ENCODE measurements around the gene AKAP13. TPM values are rescaled to one million over a fixed set of nuclear protein-coding genes. Genes with fewer than 3 reads are reported as not detected.

The AKAP13 gene
- polyA plus RNA-seq, 1 donor from 2014 or later, result 10.0 TPM

- H3K9me2 ChIP-seq (ENCODE audit: insufficient read depth, low read length), result no peaks in the 10 kb centered on the region
Observed at GRCh38 chr15:85745023-85745422, 364.6 kb downstream of the AKAP13 start.

DNA sequence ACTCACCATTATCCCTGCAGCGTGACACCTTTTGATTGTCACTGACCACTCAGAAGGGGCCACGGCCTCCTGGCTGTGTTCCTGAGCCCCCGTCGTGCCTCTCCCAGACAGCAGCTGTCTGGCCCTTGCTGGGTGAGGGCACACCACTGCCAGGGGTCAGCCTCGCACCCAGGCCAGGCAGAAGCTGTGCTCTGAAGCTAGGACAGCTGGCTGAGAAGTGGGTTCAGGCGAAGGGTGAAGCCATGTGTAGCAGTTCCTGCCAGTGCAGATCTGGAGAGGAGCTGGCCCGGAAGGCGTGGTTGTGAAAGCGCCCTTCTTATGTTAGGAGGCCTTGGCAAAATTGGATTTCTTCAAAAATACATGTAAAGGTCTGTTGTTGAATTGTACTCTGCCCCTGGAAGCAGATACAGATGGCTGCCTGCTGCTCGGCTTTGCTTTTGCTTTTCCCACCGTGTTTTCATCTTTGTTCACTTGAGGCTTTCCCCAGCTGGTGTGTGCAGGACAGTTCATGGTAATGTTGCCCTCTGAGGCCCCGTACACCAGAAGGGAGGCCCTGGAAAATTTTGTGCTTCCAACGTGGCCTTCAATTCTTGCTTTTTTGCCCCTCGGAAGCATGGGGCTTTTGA is 365.2 kb downstream of the AKAP13 start:
- H3K9ac ChIP-seq (ENCODE audit: low read length), result no peak overlapping the region
- no peaks in the 10 kb centered on the region for H3K9me3 ChIP-seq (ENCODE audit: low read length)
- H3K79me2 ChIP-seq (replicated peaks; ENCODE audit: insufficient read depth, low read length), result no peaks in the 10 kb centered on the region
- H3K9me2 ChIP-seq (ENCODE audit: insufficient read depth, low read length), result no peaks in the 10 kb centered on the region
- H3K27ac ChIP-seq (ENCODE audit: low read length), result no peak overlapping the region
- H3F3A ChIP-seq (ENCODE audit: insufficient read depth, low read length, poor library complexity, severe bottlenecking), result no peaks in the 10 kb centered on the region
- H4K20me1 ChIP-seq (ENCODE audit: insufficient read depth), result no peaks in the 10 kb centered on the region
- H3K4me2 ChIP-seq (ENCODE audit: low read length), result no peak overlapping the region
- H2AFZ ChIP-seq (ENCODE audit: low read depth, low read length), result no peak overlapping the region
- H3K36me3 ChIP-seq (ENCODE audit: insufficient read depth, low read length), result no peaks in the 10 kb centered on the region
- H3K4me3 ChIP-seq (ENCODE audit: low read length), result no peak overlapping the region
- no peaks in the 10 kb centered on the region for H3K27me3 ChIP-seq (ENCODE audit: insufficient read depth, low read depth, low read length)
- TF ChIP-seq SMC3 (conservative IDR thresholded peaks at IDR 0.05; ENCODE audit: poor library complexity) (no peak), EZH2 (IDR thresholded peaks at IDR 0.05; ENCODE audit: borderline replicate concordance, insufficient read depth, low read length, poor library complexity, severe bottlenecking) (no peak), TAF1 (IDR thresholded peaks at IDR 0.05; ENCODE audit: low read depth) (no peak), EP300 (conservative IDR thresholded peaks at IDR 0.05; ENCODE audit: poor library complexity, severe bottlenecking) (no peak), CTCF (IDR thresholded peaks at IDR 0.05; ENCODE audit: poor library complexity, severe bottlenecking) (no peak), MXI1 (conservative IDR thresholded peaks at IDR 0.05; ENCODE audit: poor library complexity, severe bottlenecking) (no peak), POLR2AphosphoS5 (IDR thresholded peaks at IDR 0.05) (no peak), RAD21 (conservative IDR thresholded peaks at IDR 0.05) (no peak)

More at GRCh38 chr15:85745023-85745422, 364.6 kb downstream of the AKAP13 start:
- Histone ChIP-seq H2AFZ (ENCODE audit: low read depth, low read length) (no peak overlapping the region), H3K36me3 (ENCODE audit: insufficient read depth, low read length) (no peaks in the 10 kb centered on the region), H3K27ac (ENCODE audit: low read length) (no peak overlapping the region), H3K4me3 (ENCODE audit: low read length) (no peak overlapping the region), H3K27me3 (ENCODE audit: insufficient read depth, low read depth, low read length) (no peaks in the 10 kb centered on the region), H3K9ac (ENCODE audit: low read length) (no peak overlapping the region), H3F3A (ENCODE audit: insufficient read depth, low read length, poor library complexity, severe bottlenecking) (no peaks in the 10 kb centered on the region), H3K9me3 (ENCODE audit: low read length) (no peaks in the 10 kb centered on the region), H3K79me2 (replicated peaks; ENCODE audit: insufficient read depth, low read length) (no peaks in the 10 kb centered on the region), H3K4me2 (ENCODE audit: low read length) (no peak overlapping the region), H4K20me1 (ENCODE audit: insufficient read depth) (no peaks in the 10 kb centered on the region)
- no peak for TF ChIP-seq SMC3 (conservative IDR thresholded peaks at IDR 0.05; ENCODE audit: poor library complexity)
- TF ChIP-seq RAD21 (conservative IDR thresholded peaks at IDR 0.05), result no peak
- TF ChIP-seq POLR2AphosphoS5 (IDR thresholded peaks at IDR 0.05), result no peak
- TF ChIP-seq EP300 (conservative IDR thresholded peaks at IDR 0.05; ENCODE audit: poor library complexity, severe bottlenecking), result no peak
- TF ChIP-seq, protein P1, sequence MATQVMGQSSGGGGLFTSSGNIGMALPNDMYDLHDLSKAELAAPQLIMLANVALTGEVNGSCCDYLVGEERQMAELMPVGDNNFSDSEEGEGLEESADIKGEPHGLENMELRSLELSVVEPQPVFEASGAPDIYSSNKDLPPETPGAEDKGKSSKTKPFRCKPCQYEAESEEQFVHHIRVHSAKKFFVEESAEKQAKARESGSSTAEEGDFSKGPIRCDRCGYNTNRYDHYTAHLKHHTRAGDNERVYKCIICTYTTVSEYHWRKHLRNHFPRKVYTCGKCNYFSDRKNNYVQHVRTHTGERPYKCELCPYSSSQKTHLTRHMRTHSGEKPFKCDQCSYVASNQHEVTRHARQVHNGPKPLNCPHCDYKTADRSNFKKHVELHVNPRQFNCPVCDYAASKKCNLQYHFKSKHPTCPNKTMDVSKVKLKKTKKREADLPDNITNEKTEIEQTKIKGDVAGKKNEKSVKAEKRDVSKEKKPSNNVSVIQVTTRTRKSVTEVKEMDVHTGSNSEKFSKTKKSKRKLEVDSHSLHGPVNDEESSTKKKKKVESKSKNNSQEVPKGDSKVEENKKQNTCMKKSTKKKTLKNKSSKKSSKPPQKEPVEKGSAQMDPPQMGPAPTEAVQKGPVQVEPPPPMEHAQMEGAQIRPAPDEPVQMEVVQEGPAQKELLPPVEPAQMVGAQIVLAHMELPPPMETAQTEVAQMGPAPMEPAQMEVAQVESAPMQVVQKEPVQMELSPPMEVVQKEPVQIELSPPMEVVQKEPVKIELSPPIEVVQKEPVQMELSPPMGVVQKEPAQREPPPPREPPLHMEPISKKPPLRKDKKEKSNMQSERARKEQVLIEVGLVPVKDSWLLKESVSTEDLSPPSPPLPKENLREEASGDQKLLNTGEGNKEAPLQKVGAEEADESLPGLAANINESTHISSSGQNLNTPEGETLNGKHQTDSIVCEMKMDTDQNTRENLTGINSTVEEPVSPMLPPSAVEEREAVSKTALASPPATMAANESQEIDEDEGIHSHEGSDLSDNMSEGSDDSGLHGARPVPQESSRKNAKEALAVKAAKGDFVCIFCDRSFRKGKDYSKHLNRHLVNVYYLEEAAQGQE (IDR thresholded peaks at IDR 0.05; ENCODE audit: borderline replicate concordance), result no peak
- TF ChIP-seq EZH2 (IDR thresholded peaks at IDR 0.05; ENCODE audit: borderline replicate concordance, insufficient read depth, low read length, poor library complexity, severe bottlenecking), result no peak
- TF ChIP-seq TAF1 (IDR thresholded peaks at IDR 0.05; ENCODE audit: low read depth), result no peak
- TF ChIP-seq MXI1 (conservative IDR thresholded peaks at IDR 0.05; ENCODE audit: poor library complexity, severe bottlenecking), result no peak
- no peak for TF ChIP-seq CTCF (IDR thresholded peaks at IDR 0.05; ENCODE audit: poor library complexity, severe bottlenecking)

Data from neural cell (in vitro differentiated cells).